ENCODE data around the gene PIM2.

DNA sequence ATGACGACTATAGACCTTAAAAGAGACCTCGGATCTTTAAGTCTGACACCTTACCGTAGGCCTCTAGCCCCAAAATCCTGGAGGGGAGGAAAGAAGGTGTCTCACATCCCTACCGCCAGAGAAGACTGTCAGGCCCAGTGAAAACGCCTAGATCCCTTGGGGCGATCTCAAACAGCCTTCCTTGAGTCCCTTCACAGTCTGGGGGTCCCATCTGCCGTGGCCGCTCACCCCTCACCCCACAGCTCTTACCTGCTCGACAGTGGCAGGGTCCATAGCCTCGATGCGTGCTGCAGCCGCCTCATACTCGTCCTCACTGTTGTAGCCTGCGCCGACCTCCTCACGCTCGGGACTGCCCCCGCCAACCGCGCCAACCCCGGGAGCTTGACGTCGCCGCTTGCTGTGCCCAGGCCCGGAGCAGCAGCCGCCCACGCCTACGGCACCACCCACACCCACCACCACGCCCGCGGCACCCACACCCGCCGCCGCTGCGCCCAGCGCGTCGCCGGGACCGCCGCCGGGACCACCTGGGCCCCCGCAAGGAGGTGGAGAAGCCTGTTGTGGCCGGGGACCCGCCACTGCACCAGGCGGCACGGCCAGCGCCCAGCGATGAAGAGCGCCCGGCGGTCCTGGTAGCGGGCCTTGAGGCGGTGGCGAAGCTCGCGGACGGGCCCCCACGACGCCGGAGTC, 38.0 kb upstream of the PIM2 start:
- no peak for TF ChIP-seq SP1 (IDR thresholded peaks at IDR 0.05)
- TF ChIP-seq, protein P1, sequence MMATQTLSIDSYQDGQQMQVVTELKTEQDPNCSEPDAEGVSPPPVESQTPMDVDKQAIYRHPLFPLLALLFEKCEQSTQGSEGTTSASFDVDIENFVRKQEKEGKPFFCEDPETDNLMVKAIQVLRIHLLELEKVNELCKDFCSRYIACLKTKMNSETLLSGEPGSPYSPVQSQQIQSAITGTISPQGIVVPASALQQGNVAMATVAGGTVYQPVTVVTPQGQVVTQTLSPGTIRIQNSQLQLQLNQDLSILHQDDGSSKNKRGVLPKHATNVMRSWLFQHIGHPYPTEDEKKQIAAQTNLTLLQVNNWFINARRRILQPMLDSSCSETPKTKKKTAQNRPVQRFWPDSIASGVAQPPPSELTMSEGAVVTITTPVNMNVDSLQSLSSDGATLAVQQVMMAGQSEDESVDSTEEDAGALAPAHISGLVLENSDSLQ (IDR thresholded peaks at IDR 0.05): no peak
- no peak for TF ChIP-seq NFRKB (IDR thresholded peaks at IDR 0.05)
- no peak for TF ChIP-seq BHLHE40 (IDR thresholded peaks at IDR 0.05; ENCODE audit: borderline replicate concordance)
- no peak for TF ChIP-seq LEF1 (IDR thresholded peaks at IDR 0.05; ENCODE audit: borderline replicate concordance)
